Raji (cell line): ENCODE results near the gene TBC1D22A.

ENCODE experiments used
- POLR2A ChIP-seq: IDR thresholded peaks from 2 replicates; pipeline ENCODE4 v1.6.1; 2011; ENCODE audit warnings: low read depth, low read length, control low read depth; ENCODE audit not compliant: insufficient read depth

The TBC1D22A gene

GRCh38 chr22:46972256-46972655 lies 209.8 kb downstream of the TBC1D22A start:
- TF ChIP-seq POLR2A: no peak

- no peak for TF ChIP-seq POLR2A
Measured at GRCh38 chr22:46972901-46973831, 210.7 kb downstream of the TBC1D22A start.

GRCh38 chr22:46974077-46974476 lies 211.6 kb downstream of the TBC1D22A start:
- TF ChIP-seq POLR2A: no peak

GRCh38 chr22:46974631-46975585 lies 212.5 kb downstream of the TBC1D22A start:
- no peak for TF ChIP-seq POLR2A

- TF ChIP-seq POLR2A: no peak
Measured at GRCh38 chr22:46976143-46976542, 213.7 kb downstream of the TBC1D22A start.

- no peak for TF ChIP-seq POLR2A
Measured at GRCh38 chr22:46976598-46976997, 214.1 kb downstream of the TBC1D22A start.

- no peak for TF ChIP-seq POLR2A
Measured at GRCh38 chr22:46977656-46978343, 215.3 kb downstream of the TBC1D22A start.

- no peak for TF ChIP-seq POLR2A
Measured at GRCh38 chr22:46979506-46979905, 217.1 kb downstream of the TBC1D22A start.

GRCh38 chr22:46980392-46980791 lies 217.9 kb downstream of the TBC1D22A start:
- no peak for TF ChIP-seq POLR2A

- TF ChIP-seq POLR2A: no peak
Measured at GRCh38 chr22:46982635-46983034, 220.2 kb downstream of the TBC1D22A start.

GRCh38 chr22:46983046-46983445 lies 220.6 kb downstream of the TBC1D22A start:
- TF ChIP-seq POLR2A: no peak

GRCh38 chr22:46984751-46985506 lies 222.5 kb downstream of the TBC1D22A start:
- no peak for TF ChIP-seq POLR2A

- TF ChIP-seq POLR2A: no peak
Measured at GRCh38 chr22:46985507-46985882, 223.0 kb downstream of the TBC1D22A start.

GRCh38 chr22:46986788-46987187 lies 224.3 kb downstream of the TBC1D22A start:
- no peak for TF ChIP-seq POLR2A
